ENCODE results near the gene FKBP1B.
A peak's percentile ranks its signal among the peaks of the same experiment; 100 is the strongest.

FKBP1B gene

DNA sequence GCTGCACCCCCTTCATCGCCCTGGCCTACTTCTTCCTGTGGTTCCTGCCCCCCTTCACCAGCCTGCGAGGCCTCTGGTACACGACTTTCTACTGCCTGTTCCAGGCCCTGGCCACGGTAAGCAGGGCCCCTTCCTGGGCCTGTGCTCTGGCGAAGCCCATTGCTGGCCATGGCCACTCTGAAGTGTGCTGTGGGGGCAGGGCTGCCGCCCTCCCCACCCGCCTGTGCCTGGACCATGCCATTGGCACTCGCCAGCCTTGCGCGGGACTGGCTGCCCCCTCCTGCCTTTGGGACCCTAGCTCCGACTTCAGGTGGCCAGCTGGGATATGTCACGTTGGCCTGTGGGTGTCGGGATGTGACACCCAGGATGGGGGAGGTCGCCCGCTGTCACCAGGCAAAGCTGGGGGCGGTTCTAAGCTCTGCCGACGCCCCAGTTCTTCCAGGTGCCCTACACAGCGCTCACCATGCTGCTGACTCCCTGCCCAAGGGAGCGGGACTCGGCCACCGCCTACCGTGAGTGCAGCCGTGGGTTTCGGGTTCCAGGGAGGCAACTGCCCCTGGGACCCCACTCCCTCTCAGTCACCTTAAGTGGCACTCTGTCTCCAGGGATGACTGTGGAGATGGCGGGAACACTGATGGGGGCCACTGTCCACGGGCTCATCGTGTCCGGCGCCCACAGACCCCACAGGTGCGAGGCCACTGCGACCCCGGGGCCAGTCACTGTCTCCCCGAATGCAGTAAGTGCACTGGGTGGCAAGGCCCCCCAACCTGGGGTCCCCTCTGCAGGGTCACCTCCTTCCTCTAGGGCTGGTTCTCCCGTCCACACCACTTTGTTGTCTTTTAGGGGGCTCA is 32.5 kb upstream of the FKBP1B start:
- ChIA-PET CTCF (no interaction called here), POLR2A (interaction anchor here (1.6 kb wide), 1 partner anchor 90 kb away, joined by 3 read pairs; the partner anchor contains the start of gene ATAD2B)
- no peak for TF ChIP-seq CTCF (IDR thresholded peaks at IDR 0.05; ENCODE audit: insufficient read depth, low read length, missing control alignments)
- no peak overlapping the region for H3K4me3 ChIP-seq (ENCODE audit: low read depth, low read length)
- DNase-seq (ENCODE audit: low read depth, low spot score), result no peak

GRCh38 chr2:24017711-24018110 is 31.8 kb upstream of the FKBP1B start:
- ChIA-PET POLR2A (no interaction called here), CTCF (no interaction called here)
- DNase-seq (ENCODE audit: low read depth, low spot score), result no peak
- H3K4me3 ChIP-seq (ENCODE audit: low read depth, low read length), result no peak overlapping the region
- TF ChIP-seq CTCF (IDR thresholded peaks at IDR 0.05; ENCODE audit: insufficient read depth, low read length, missing control alignments), result no peak

DNA sequence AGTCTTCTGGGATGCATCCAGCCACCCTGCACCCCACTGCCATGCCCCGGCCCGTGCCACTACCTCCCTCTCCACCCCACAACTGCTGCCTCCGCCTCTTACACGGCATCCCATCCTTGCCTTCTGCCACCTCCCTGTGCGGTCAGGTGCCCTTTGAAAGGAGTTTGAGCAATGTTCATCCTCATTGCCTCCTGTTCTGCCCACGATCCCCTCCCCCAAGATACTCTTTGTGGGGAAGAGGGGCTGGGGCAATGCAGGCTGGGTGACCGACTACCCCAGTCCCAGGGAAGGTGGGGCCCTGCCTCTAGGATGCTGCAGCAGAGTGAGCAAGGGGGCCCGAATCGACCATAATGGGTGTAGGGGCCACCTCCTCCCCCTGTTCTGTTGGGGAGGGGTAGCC is 31.3 kb upstream of the FKBP1B start:
- ChIA-PET POLR2A (no interaction called here), CTCF (no interaction called here)
- no peak overlapping the region for H3K4me3 ChIP-seq (ENCODE audit: low read depth, low read length)
- DNase-seq (ENCODE audit: low read depth, low spot score), result no peak
- no peak for TF ChIP-seq CTCF (IDR thresholded peaks at IDR 0.05; ENCODE audit: insufficient read depth, low read length, missing control alignments)

DNA sequence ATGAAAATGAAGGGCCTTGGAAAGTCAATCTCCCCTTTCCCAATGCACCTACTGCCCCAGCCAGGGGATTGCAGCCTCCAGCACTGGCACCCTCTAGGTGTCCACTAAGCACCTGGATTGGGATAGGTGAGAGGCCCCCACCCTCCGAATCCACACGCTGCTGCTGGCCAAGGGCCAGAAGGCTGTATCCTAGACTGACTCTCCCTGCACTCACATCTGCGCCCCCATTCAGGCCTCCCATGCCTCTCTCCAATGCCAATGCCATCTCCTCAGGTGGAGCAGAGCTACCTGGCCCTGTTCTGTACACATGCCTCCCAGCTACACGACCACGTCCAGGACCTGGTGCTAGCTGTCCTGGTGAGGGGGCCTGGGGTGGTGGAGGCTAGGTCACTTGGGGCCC is 29.8 kb upstream of the FKBP1B start:
- no peak for TF ChIP-seq CTCF (IDR thresholded peaks at IDR 0.05; ENCODE audit: insufficient read depth, low read length, missing control alignments)
- H3K4me3 ChIP-seq (ENCODE audit: low read depth, low read length), result no peak overlapping the region
- ChIA-PET POLR2A (no interaction called here), CTCF (no interaction called here)
- DNase-seq (ENCODE audit: low read depth, low spot score), result no peak

DNA sequence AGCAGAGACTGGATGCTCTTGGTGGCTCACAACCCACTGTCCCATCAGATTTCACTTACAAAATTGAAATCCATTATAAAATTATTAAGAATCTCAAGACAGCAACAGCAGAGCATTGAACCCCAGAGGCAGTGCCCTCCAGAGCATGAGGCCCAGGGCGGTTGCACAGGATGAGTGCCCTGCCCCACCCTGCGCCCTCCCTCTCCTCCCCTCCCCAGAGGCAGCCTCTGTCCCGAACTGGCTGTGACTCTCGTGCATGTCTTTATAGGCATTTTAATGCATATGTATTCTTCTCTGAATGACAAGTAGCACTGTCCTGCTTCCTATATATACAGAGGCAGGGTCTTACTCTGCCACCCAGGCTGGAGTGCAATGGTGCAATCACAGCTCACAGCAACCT is 29.3 kb upstream of the FKBP1B start:
- no peak overlapping the region for H3K4me3 ChIP-seq (ENCODE audit: low read depth, low read length)
- CTCF ChIA-PET, result no interaction called here
- POLR2A ChIA-PET, result no interaction called here
- no peak for DNase-seq (ENCODE audit: low read depth, low spot score)
- no peak for TF ChIP-seq CTCF (IDR thresholded peaks at IDR 0.05; ENCODE audit: insufficient read depth, low read length, missing control alignments)

DNA sequence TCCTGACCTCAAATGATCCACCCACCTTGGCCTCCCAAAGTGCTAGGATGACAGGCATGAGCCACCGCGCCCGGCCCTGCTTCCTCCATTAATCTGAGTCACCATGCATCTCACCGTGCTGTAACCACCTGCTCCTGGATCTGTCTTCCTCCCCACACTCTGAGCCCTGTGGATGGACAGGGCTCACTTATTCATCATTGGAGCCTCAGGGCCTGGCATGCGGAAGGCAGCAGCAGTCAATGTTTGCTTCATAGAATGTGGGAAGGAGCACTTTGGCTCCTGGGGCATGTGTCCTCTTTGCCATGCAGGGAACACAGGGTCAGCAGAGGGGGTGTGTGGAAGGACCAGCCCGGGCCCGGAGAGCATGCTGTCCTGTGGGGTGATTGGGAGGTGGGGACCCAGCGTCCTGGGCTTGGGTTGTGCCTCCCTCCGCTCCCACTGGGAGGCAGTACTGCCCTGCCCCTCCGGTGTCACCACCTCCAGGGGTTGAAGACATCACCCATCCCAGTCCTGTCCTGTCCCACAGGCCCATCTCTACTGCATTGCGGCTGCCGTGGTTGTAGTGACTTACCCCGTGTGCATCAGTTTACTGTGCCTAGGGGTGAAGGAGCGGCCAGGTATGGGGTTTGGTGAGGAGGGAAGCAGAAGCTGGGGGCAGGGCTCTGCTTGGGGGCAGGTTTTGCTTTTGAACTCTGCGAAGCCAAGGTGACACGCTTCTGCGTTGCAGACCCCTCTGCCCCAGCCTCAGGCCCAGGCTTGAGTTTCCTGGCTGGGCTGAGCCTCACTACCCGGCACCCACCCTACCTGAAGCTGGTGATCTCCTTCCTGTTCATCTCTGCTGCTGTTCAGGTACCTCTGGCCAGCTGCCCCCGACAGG is 28.2 kb upstream of the FKBP1B start:
- ChIA-PET POLR2A (no interaction called here), CTCF (no interaction called here)
- DNase-seq (ENCODE audit: low read depth, low spot score), result no peak
- peak; percentile 31 for TF ChIP-seq CTCF (IDR thresholded peaks at IDR 0.05; ENCODE audit: insufficient read depth, low read length, missing control alignments)
- H3K4me3 ChIP-seq (ENCODE audit: low read depth, low read length), result no peak overlapping the region
